ENCODE results near the gene PROKR2.

DNA sequence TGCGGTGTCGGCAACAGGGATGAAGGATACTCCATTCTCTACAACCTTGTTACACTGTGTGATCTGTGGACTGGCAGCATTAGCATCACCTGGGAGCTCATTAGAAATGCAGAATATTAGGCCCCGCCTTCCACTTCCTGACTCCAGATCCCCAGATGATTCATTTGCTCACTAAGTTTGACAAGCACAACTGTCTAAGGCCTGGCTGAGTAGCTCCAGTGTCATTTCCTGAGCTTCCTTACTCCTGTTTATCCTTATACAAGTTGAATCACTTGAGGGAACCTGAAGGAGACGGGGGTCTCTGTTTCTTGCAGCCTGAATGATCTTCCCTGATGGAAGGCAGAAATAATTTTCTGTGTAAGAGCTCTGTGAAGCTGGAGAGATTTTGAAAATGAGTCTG is 32.7 kb upstream of the PROKR2 start:
- no peak for TF ChIP-seq CTCF (IDR thresholded peaks at IDR 0.05)
- TF ChIP-seq EP300 (IDR thresholded peaks at IDR 0.05), result no peak
- TF ChIP-seq POLR2AphosphoS5 (IDR thresholded peaks at IDR 0.05), result no peak
- TF ChIP-seq POLR2A (IDR thresholded peaks at IDR 0.05), result no peak
